Kidney (tissue), 2 donors: Measurements from ENCODE around the gene OR8B12. TPM values are rescaled to one million over a fixed set of nuclear protein-coding genes. Genes with fewer than 3 reads are reported as not detected.

ENCODE experiments used
- polyA plus RNA-seq: library from polyadenylated mRNA; stranded (reverse); fragments of 350-450 nt; fragmentation: Illumina TruSeq; extraction: RNeasy Lipid Tissue Mini Kit (QIAGEN cat#74804); gene quantifications from one replicate; pipeline ENCODE4 v1.2.3, GENCODE V29; 2014; ENCODE audit warnings: low read depth, low replicate concordance; ENCODE audit not compliant: insufficient read depth
- total RNA-seq: library from RNA; stranded (reverse); fragmentation: NEBNext Ultra II Directional; extraction: Animal tissue kit (Norgen Biotek cat#: 25700); gene quantifications from one replicate; pipeline ENCODE4 v1.2.1, GENCODE V29; 2021
- donor health status: DM: yes; HTN: yes; CAD: no.

OR8B12 gene
- total and polyA plus RNA-seq, 2 donors from 2014 or later, result not detected

Other genes starting within 250 kb of the OR8B12 start
- not detected for gene OR8D1, start 229.7 kb downstream of the OR8B12 start, total RNA-seq
- gene OR8D1, start 229.7 kb downstream of the OR8B12 start, polyA plus RNA-seq, result not detected
- not detected for gene OR8D2, start 223.5 kb downstream of the OR8B12 start, total RNA-seq
- not detected for gene OR8D2, start 223.5 kb downstream of the OR8B12 start, polyA plus RNA-seq
- not detected for gene OR8B2, start 159.2 kb downstream of the OR8B12 start, total RNA-seq
- not detected for gene OR8B2, start 159.2 kb downstream of the OR8B12 start, polyA plus RNA-seq
- gene OR8B3, start 144.6 kb downstream of the OR8B12 start, total RNA-seq, result not detected
- gene OR8B3, start 144.6 kb downstream of the OR8B12 start, polyA plus RNA-seq, result not detected
- not detected for gene OR8B4, start 118.8 kb downstream of the OR8B12 start, total RNA-seq
- not detected for gene OR8B4, start 118.8 kb downstream of the OR8B12 start, polyA plus RNA-seq
- gene OR8B8, start 98.0 kb downstream of the OR8B12 start, total RNA-seq, result not detected
- gene OR8B8, start 98.0 kb downstream of the OR8B12 start, polyA plus RNA-seq, result not detected
- gene OR8A1, start 26.3 kb upstream of the OR8B12 start, total RNA-seq, result not detected
- gene OR8A1, start 26.3 kb upstream of the OR8B12 start, polyA plus RNA-seq, result not detected
- gene PANX3, start 67.8 kb upstream of the OR8B12 start, total RNA-seq, result not detected
- gene PANX3, start 67.8 kb upstream of the OR8B12 start, polyA plus RNA-seq, result not detected
- 35.6 TPM for gene TBRG1, start 79.2 kb upstream of the OR8B12 start, total RNA-seq
- gene TBRG1, start 79.2 kb upstream of the OR8B12 start, polyA plus RNA-seq, result 23.3 TPM
- 59.7 TPM for gene SIAE, start 130.1 kb upstream of the OR8B12 start, total RNA-seq
- 53.2 TPM for gene SIAE, start 130.1 kb upstream of the OR8B12 start, polyA plus RNA-seq
- 10.7 TPM for gene SPA17, start 130.2 kb upstream of the OR8B12 start, total RNA-seq
- gene SPA17, start 130.2 kb upstream of the OR8B12 start, polyA plus RNA-seq, result 23.7 TPM
- gene NRGN, start 196.3 kb upstream of the OR8B12 start, total RNA-seq, result 17.9 TPM
- 55.9 TPM for gene NRGN, start 196.3 kb upstream of the OR8B12 start, polyA plus RNA-seq
- gene VSIG2, start 208.6 kb upstream of the OR8B12 start, total RNA-seq, result 3.9 TPM
- 11.7 TPM for gene VSIG2, start 208.6 kb upstream of the OR8B12 start, polyA plus RNA-seq
- 63.0 TPM for gene ESAM, start 218.6 kb upstream of the OR8B12 start, total RNA-seq
- 85.8 TPM for gene ESAM, start 218.6 kb upstream of the OR8B12 start, polyA plus RNA-seq